Mesothelial cell of epicardium (in vitro differentiated cells): ENCODE measurements around the gene RNF11. TPM values are rescaled to one million over a fixed set of nuclear protein-coding genes. Genes with fewer than 3 reads are reported as not detected.

Experiments used
- DNase-seq, 2 experiments: peaks; one replicate each; pipeline ENCODE4 v3.0.0; 2021; ENCODE audit warnings: low spot score in 2 of 2; ENCODE audit not compliant: unreplicated experiment in 2 of 2
- H3K27ac Mint-ChIP-seq: 2 replicates; pipeline ENCODE4 v1.8.0; 2021; ENCODE audit warnings: mixed read lengths
- H3K27me3 Mint-ChIP-seq: 2 replicates; pipeline ENCODE4 v1.8.0; 2021; ENCODE audit warnings: low read depth, mixed read lengths
- H3K36me3 Mint-ChIP-seq: 2 replicates; pipeline ENCODE4 v1.8.0; 2021; ENCODE audit warnings: mixed read lengths
- H3K4me1 Mint-ChIP-seq: 2 replicates; pipeline ENCODE4 v1.8.0; 2021; ENCODE audit warnings: mixed read lengths
- H3K4me3 Mint-ChIP-seq: 2 replicates; pipeline ENCODE4 v1.8.0; 2021; ENCODE audit warnings: mild to moderate bottlenecking, moderate library complexity, mixed read lengths
- H3K9me3 Mint-ChIP-seq: 2 replicates; pipeline ENCODE4 v1.8.0; 2021; ENCODE audit warnings: mixed read lengths
- total RNA-seq: library from RNA; stranded (reverse); gene quantifications from 3 replicates; pipeline ENCODE4 v1.2.1, GENCODE V29; 2021
- TF ChIP-seq, protein P1 (sequence below): fragments of 200-600 bp; sonication (generic); IDR thresholded peaks from one replicate; pipeline ENCODE4 v1.5.0; 2021; ENCODE audit warnings: antibody characterized with exemption; ENCODE audit not compliant: unreplicated experiment

The RNF11 gene
- total RNA-seq, 1 donor from 2014 or later, result 76.7 TPM

- H3K4me3 Mint-ChIP-seq, result no peak overlapping the region
- DNase-seq, result no peak
- H3K36me3 Mint-ChIP-seq, result peaks cover 10% of the 10 kb centered on the region
- H3K4me1 Mint-ChIP-seq, result peaks cover 25% of the 10 kb centered on the region
- no peaks in the 10 kb centered on the region for H3K27me3 Mint-ChIP-seq
- H3K27ac Mint-ChIP-seq, result no peak overlapping the region
- TF ChIP-seq, protein P1, sequence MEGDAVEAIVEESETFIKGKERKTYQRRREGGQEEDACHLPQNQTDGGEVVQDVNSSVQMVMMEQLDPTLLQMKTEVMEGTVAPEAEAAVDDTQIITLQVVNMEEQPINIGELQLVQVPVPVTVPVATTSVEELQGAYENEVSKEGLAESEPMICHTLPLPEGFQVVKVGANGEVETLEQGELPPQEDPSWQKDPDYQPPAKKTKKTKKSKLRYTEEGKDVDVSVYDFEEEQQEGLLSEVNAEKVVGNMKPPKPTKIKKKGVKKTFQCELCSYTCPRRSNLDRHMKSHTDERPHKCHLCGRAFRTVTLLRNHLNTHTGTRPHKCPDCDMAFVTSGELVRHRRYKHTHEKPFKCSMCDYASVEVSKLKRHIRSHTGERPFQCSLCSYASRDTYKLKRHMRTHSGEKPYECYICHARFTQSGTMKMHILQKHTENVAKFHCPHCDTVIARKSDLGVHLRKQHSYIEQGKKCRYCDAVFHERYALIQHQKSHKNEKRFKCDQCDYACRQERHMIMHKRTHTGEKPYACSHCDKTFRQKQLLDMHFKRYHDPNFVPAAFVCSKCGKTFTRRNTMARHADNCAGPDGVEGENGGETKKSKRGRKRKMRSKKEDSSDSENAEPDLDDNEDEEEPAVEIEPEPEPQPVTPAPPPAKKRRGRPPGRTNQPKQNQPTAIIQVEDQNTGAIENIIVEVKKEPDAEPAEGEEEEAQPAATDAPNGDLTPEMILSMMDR, result no peak
- no peaks in the 10 kb centered on the region for H3K9me3 Mint-ChIP-seq
These were observed 45.7 kb downstream of the RNF11 start for GRCh38 chr1:51281807-51282206.

- no peaks in the 10 kb centered on the region for H3K9me3 Mint-ChIP-seq
These were observed 46.5 kb downstream of the RNF11 start for GRCh38 chr1:51282605-51283004.

DNA sequence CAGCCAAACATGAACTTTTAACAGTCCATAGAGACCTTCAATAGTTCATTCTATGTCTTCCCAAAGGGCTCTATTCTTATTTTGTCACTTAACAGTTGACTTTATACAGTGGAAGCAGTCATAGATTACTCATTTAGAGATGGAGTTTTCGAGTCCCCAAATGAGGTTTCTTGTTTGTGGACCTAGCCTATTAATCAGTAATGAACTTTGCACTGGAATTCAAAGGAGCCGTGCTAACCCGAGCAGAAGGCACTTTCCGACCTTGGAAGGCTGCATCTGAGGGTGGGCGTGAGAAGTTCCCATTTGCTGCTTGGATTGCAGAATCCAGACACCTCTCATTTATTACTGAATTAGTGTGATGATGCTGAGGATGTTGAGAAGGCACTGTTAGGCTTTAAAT lies 47.9 kb downstream of the RNF11 start:
- Mint-ChIP-seq H3K36me3 (peaks cover 8% of the 10 kb centered on the region), H3K27ac (no peak overlapping the region), H3K9me3 (no peaks in the 10 kb centered on the region), H3K4me1 (peaks cover 35% of the 10 kb centered on the region), H3K27me3 (no peaks in the 10 kb centered on the region), H3K4me3 (no peak overlapping the region)
- no peak for DNase-seq
- TF ChIP-seq, protein P1, result no peak

More at GRCh38 chr1:51282605-51283004, 46.5 kb downstream of the RNF11 start:
- TF ChIP-seq, protein P1, result no peak
- peaks cover 33% of the 10 kb centered on the region for H3K4me1 Mint-ChIP-seq
- no peaks in the 10 kb centered on the region for H3K27me3 Mint-ChIP-seq
- H3K27ac Mint-ChIP-seq, result no peak overlapping the region
- no peak overlapping the region for H3K4me3 Mint-ChIP-seq
- no peak for DNase-seq
- H3K36me3 Mint-ChIP-seq, result peaks cover 8% of the 10 kb centered on the region

GRCh38 chr1:51284487-51284954 lies 48.4 kb downstream of the RNF11 start:
- peak in 1 of 2 experiments; percentile 37 for DNase-seq
- Mint-ChIP-seq H3K36me3 (peaks cover 8% of the 10 kb centered on the region), H3K9me3 (no peaks in the 10 kb centered on the region), H3K27me3 (no peaks in the 10 kb centered on the region), H3K4me1 (peaks cover 35% of the 10 kb centered on the region), H3K27ac (peak overlapping the region; percentile 75), H3K4me3 (no peak overlapping the region)
- TF ChIP-seq, protein P1, result no peak

- H3K27ac Mint-ChIP-seq, result peak overlapping the region; percentile 75
These were observed 49.0 kb downstream of the RNF11 start for GRCh38 chr1:51285055-51285454.

More at GRCh38 chr1:51285055-51285454, 49.0 kb downstream of the RNF11 start:
- Mint-ChIP-seq H3K4me3 (no peak overlapping the region), H3K9me3 (no peaks in the 10 kb centered on the region), H3K4me1 (peaks cover 35% of the 10 kb centered on the region), H3K36me3 (peaks cover 7% of the 10 kb centered on the region), H3K27me3 (no peaks in the 10 kb centered on the region)
- no peak for DNase-seq
- TF ChIP-seq, protein P1, result no peak
